WTC11 (cell line): Measurements from ENCODE around the gene EXPH5. TPM values are rescaled to one million over a fixed set of nuclear protein-coding genes. Genes with fewer than 3 reads are reported as not detected.
A peak's percentile ranks its signal among the peaks of the same experiment; 100 is the strongest.

Experiments
- ATAC-seq: fragments of 200-7000 bp; cut with Tn5 transposase; 2 replicates; pipeline ENCODE4 v1.10.0; 2021; ENCODE audit warnings: mild to moderate bottlenecking, moderate library complexity
- CTCF ChIA-PET: fragments of 300-600 bp; sonication (Branson Sonifier 250); formaldehyde crosslinking; loops from one replicate; lab custom pipeline; 2021; ENCODE audit warnings: antibody characterized with exemption; lab: Charles Lee
- POLR2A ChIA-PET: fragments of 350-600 bp; sonication (Branson Sonifier 250); formaldehyde crosslinking; loops from one replicate; lab custom pipeline; 2021; ENCODE audit warnings: antibody characterized with exemption; lab: Charles Lee
- DNase-seq: peaks from one replicate; pipeline ENCODE4 v3.0.0; 2021; ENCODE audit warnings: low spot score
- H3K27ac Mint-ChIP-seq: 2 replicates; pipeline ENCODE4 v1.8.0; 2021; ENCODE audit warnings: mixed read lengths
- H3K27me3 Mint-ChIP-seq: 2 replicates; pipeline ENCODE4 v1.8.0; 2021; ENCODE audit warnings: low read depth, mild to moderate bottlenecking, moderate library complexity, mixed read lengths
- H3K36me3 Mint-ChIP-seq: 2 replicates; pipeline ENCODE4 v1.8.0; 2021; ENCODE audit warnings: mixed read lengths
- H3K4me1 Mint-ChIP-seq: 2 replicates; pipeline ENCODE4 v1.8.0; 2022; ENCODE audit warnings: mixed read lengths
- H3K4me3 Mint-ChIP-seq: 2 replicates; pipeline ENCODE4 v1.8.0; 2021; ENCODE audit warnings: mild to moderate bottlenecking, moderate library complexity, mixed read lengths
- H3K9me3 Mint-ChIP-seq: 2 replicates; pipeline ENCODE4 v1.8.0; 2021; ENCODE audit warnings: mixed read lengths
- CBFB ChIP-seq: sonication (generic); formaldehyde crosslinking; IDR thresholded peaks from 2 replicates; pipeline ENCODE4 v1.8.1; 2022; ENCODE audit warnings: mild to moderate bottlenecking, low read depth, missing genetic modification reagents
- ERG ChIP-seq: fragments of 250-450 bp; sonication (Bioruptor Pico); IDR thresholded peaks from 2 replicates; pipeline ENCODE4 v1.8.0; 2021; ENCODE audit warnings: mild to moderate bottlenecking
- ETV6 ChIP-seq: sonication (generic); formaldehyde crosslinking; IDR thresholded peaks from 2 replicates; pipeline ENCODE4 v1.8.1; 2022; ENCODE audit warnings: mild to moderate bottlenecking, missing genetic modification reagents
- FOXP1 ChIP-seq: sonication (generic); formaldehyde crosslinking; IDR thresholded peaks from 2 replicates; pipeline ENCODE4 v1.8.0; 2022; ENCODE audit warnings: missing genetic modification reagents, mild to moderate bottlenecking, moderate library complexity, borderline replicate concordance
- GRHL2 ChIP-seq: fragments of 250-450 bp; sonication (Bioruptor Pico); IDR thresholded peaks from 2 replicates; pipeline ENCODE4 v1.8.0; 2022; ENCODE audit warnings: mild to moderate bottlenecking, moderate library complexity; ENCODE audit not compliant: insufficient replicate concordance, severe bottlenecking
- GTF2I ChIP-seq: fragments of 250-450 bp; sonication (Bioruptor Pico); conservative IDR thresholded peaks from 2 replicates; pipeline ENCODE4 v1.4.0; 2021; ENCODE audit warnings: mild to moderate bottlenecking
- HMGA2 ChIP-seq: fragments of 250-450 bp; sonication (Bioruptor Pico); IDR thresholded peaks from 2 replicates; pipeline ENCODE4 v1.4.0; 2021; ENCODE audit warnings: mild to moderate bottlenecking, moderate library complexity
- KAT7 ChIP-seq: sonication (generic); formaldehyde crosslinking; IDR thresholded peaks from 2 replicates; pipeline ENCODE4 v1.8.1; 2023; ENCODE audit warnings: missing genetic modification reagents, mild to moderate bottlenecking, borderline replicate concordance
- MYBL2 ChIP-seq: sonication (generic); formaldehyde crosslinking; IDR thresholded peaks from 2 replicates; pipeline ENCODE4 v1.8.1; 2023; ENCODE audit warnings: mild to moderate bottlenecking, moderate library complexity, missing genetic modification reagents
- NFE2L1 ChIP-seq: sonication (generic); formaldehyde crosslinking; IDR thresholded peaks from 2 replicates; pipeline ENCODE4 v1.8.1; 2023; ENCODE audit warnings: missing genetic modification reagents
- NFYB ChIP-seq: sonication (generic); formaldehyde crosslinking; conservative IDR thresholded peaks from 2 replicates; pipeline ENCODE4 v1.8.0; 2022; ENCODE audit warnings: low read depth, missing genetic modification reagents
- NR2C2 ChIP-seq: sonication (generic); formaldehyde crosslinking; IDR thresholded peaks from 2 replicates; pipeline ENCODE4 v1.8.0; 2022; ENCODE audit warnings: mild to moderate bottlenecking, missing genetic modification reagents
- PRRX2 ChIP-seq: fragments of 250-450 bp; sonication (Bioruptor Pico); IDR thresholded peaks from 2 replicates; pipeline ENCODE4 v1.8.0; 2021; ENCODE audit warnings: mild to moderate bottlenecking
- TCF7 ChIP-seq: sonication (generic); formaldehyde crosslinking; IDR thresholded peaks from 2 replicates; pipeline ENCODE4 v1.8.0; 2022; ENCODE audit warnings: mild to moderate bottlenecking, low read depth, missing genetic modification reagents, moderate library complexity
- TEAD1 ChIP-seq: sonication (generic); formaldehyde crosslinking; IDR thresholded peaks from 2 replicates; pipeline ENCODE4 v1.8.0; 2022; ENCODE audit warnings: mild to moderate bottlenecking, missing genetic modification reagents
- USF2 ChIP-seq: sonication (generic); formaldehyde crosslinking; IDR thresholded peaks from 2 replicates; pipeline ENCODE4 v1.8.1; 2023; ENCODE audit warnings: mild to moderate bottlenecking, missing genetic modification reagents, moderate library complexity
- ZNF121 ChIP-seq: sonication (generic); formaldehyde crosslinking; IDR thresholded peaks from 2 replicates; pipeline ENCODE4 v1.8.0; 2023; ENCODE audit warnings: missing genetic modification reagents
- ZNF416 ChIP-seq: fragments of 250-450 bp; sonication (Bioruptor Pico); IDR thresholded peaks from 2 replicates; pipeline ENCODE4 v1.9.0; 2021; ENCODE audit warnings: mild to moderate bottlenecking, inconsistent platforms
- total RNA-seq: library from RNA; stranded (reverse); gene quantifications from 3 replicates; pipeline ENCODE4 v1.2.3, GENCODE V29; 2021
- TF ChIP-seq, protein P1 (sequence below): sonication (generic); formaldehyde crosslinking; IDR thresholded peaks from 2 replicates; pipeline ENCODE4 v1.8.0; 2022; ENCODE audit warnings: mild to moderate bottlenecking, missing genetic modification reagents

Gene EXPH5
- total RNA-seq, 1 experiment from 2014 or later, result 11.2 TPM

DNA sequence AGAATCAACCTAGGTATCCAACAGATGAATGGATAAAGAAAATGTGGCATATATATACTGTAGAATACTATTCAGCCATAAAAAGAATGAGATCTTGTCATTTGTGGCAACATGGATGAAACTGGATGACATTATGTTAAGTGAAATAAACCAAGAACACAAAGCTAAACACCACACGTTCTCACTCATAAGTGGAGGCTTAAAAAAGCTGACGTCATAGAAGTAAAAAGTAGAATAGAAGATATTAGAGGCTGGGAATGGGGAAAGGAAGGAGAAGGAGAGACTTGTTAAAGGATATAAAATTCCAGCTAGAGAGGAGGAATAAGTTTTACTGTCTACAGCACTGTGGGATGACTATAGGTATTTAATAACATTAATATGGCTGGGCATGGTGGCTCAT is 12.9 kb downstream of the EXPH5 start (continued):
- TF ChIP-seq NFYB (CRISPR knock-in tag) (no peak), USF2 (CRISPR knock-in tag) (no peak), NR2C2 (CRISPR knock-in tag) (no peak), FOXP1 (CRISPR knock-in tag) (no peak), ERG (no peak), CBFB (CRISPR knock-in tag) (no peak), GRHL2 (CRISPR knock-in tag) (no peak), NFE2L1 (no peak), TCF7 (no peak)

DNA sequence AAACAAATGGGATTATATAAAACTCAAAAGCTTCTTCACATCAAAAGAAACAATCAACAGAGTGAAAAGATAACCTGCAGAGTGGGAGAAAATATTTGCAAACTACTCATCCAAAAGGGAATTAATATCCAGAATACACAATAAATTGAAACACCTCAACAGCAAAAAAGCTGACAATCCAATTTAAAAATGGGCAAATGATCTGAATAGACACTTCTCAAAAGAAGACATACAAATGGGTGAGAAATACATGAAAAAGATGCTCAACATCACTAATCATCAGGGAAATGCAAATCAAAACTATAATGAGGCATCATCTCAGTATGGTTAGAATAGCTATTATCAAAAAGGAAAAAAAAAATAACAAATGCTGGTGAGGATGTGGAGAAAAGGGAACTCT is 13.5 kb downstream of the EXPH5 start:
- TF ChIP-seq TEAD1 (CRISPR knock-in tag), result no peak
- no peak for TF ChIP-seq KAT7
- TF ChIP-seq HMGA2, result no peak
- no peak for TF ChIP-seq PRRX2 (CRISPR knock-in tag)
- no peak overlapping the region for H3K4me3 Mint-ChIP-seq
- no peak for ATAC-seq
- CTCF ChIA-PET, result no interaction called here
- H3K27ac Mint-ChIP-seq, result no peak overlapping the region
- POLR2A ChIA-PET, result interaction anchor here (0.7 kb wide), 1 partner anchor 80 kb away, joined by 3 read pairs; no protein-coding TSS in a partner anchor
- peaks cover 12% of the 10 kb centered on the region for H3K4me1 Mint-ChIP-seq
- DNase-seq, result no peak
- no peaks in the 10 kb centered on the region for H3K27me3 Mint-ChIP-seq
- no peaks in the 10 kb centered on the region for H3K36me3 Mint-ChIP-seq
- H3K9me3 Mint-ChIP-seq, result peaks cover 3% of the 10 kb centered on the region; the same call in 1 of the 2 replicates

GRCh38 chr11:108576523-108576922 is 17.0 kb downstream of the EXPH5 start:
- ATAC-seq (no peak), DNase-seq (no peak)
- CTCF ChIA-PET, result no interaction called here
- TF ChIP-seq, protein P1, sequence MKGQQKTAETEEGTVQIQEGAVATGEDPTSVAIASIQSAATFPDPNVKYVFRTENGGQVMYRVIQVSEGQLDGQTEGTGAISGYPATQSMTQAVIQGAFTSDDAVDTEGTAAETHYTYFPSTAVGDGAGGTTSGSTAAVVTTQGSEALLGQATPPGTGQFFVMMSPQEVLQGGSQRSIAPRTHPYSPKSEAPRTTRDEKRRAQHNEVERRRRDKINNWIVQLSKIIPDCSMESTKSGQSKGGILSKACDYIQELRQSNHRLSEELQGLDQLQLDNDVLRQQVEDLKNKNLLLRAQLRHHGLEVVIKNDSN (CRISPR knock-in tag), result no peak
- TF ChIP-seq ETV6 (no peak), GRHL2 (CRISPR knock-in tag) (no peak), NFE2L1 (no peak), ZNF416 (CRISPR knock-in tag) (no peak)
- Mint-ChIP-seq H3K9me3 (peaks cover 3% of the 10 kb centered on the region; the same call in 1 of the 2 replicates), H3K27ac (no peak overlapping the region; the same call in 1 of the 2 replicates), H3K4me1 (peaks cover 26% of the 10 kb centered on the region), H3K27me3 (no peaks in the 10 kb centered on the region), H3K4me3 (no peak overlapping the region), H3K36me3 (peaks cover 2% of the 10 kb centered on the region; the same call in 1 of the 2 replicates)
- POLR2A ChIA-PET, result no interaction called here

- no peak for DNase-seq
- ATAC-seq, result peak; percentile 38; the same call in 1 of the 2 replicates
- TF ChIP-seq MYBL2 (CRISPR knock-in tag) (no peak), ZNF121 (no peak), GTF2I (CRISPR knock-in tag) (peak; percentile 87; the same call in 1 of the 2 replicates)
- TF ChIP-seq, all 79 proteins: peak for 1
Observed at GRCh38 chr11:108574675-108575074, 18.9 kb downstream of the EXPH5 start.

More at GRCh38 chr11:108574675-108575074, 18.9 kb downstream of the EXPH5 start:
- H3K4me3 Mint-ChIP-seq, result no peak overlapping the region
- H3K27me3 Mint-ChIP-seq, result no peaks in the 10 kb centered on the region
- H3K9me3 Mint-ChIP-seq, result no peaks in the 10 kb centered on the region
- CTCF ChIA-PET, result interaction anchor here (1.0 kb wide), 1 partner anchor 9 kb away, joined by 3 read pairs; no protein-coding TSS in a partner anchor
- POLR2A ChIA-PET, result no interaction called here
- peak overlapping the region; percentile 55 for H3K27ac Mint-ChIP-seq
- H3K4me1 Mint-ChIP-seq, result peaks cover 34% of the 10 kb centered on the region
- H3K36me3 Mint-ChIP-seq, result peaks cover 2% of the 10 kb centered on the region; the same call in 1 of the 2 replicates
